GM21381 (cell line): ENCODE data around the gene DNM1L.

Experiments
- ATAC-seq: cut with Tn5 transposase; IDR thresholded peaks from one replicate; pipeline ENCODE4 v1.9.1; 2021; ENCODE audit warnings: mild to moderate bottlenecking, moderate library complexity; ENCODE audit not compliant: unreplicated experiment

DNM1L gene

GRCh38 chr12:32679091-32679919 lies at the start of gene DNM1L:
Gene DNM1L, plus strand, starts transcription at chr12:32679301. Its CDS starts 63 bp downstream, at chr12:32679364.
- ATAC-seq, result peak; percentile 94

GRCh38 chr12:32641287-32641901 lies 37.7 kb upstream of the DNM1L start:
- no peak for ATAC-seq

GRCh38 chr12:32644431-32644830 lies 34.7 kb upstream of the DNM1L start:
- no peak for ATAC-seq

GRCh38 chr12:32647275-32647674 lies 31.8 kb upstream of the DNM1L start:
- no peak for ATAC-seq

GRCh38 chr12:32650508-32650907 lies 28.6 kb upstream of the DNM1L start:
- ATAC-seq, result no peak

GRCh38 chr12:32651151-32651955 lies 27.7 kb upstream of the DNM1L start:
- no peak for ATAC-seq

- no peak for ATAC-seq
These were observed 27.2 kb upstream of the DNM1L start for GRCh38 chr12:32651956-32652210.

GRCh38 chr12:32659908-32660440 lies 19.1 kb upstream of the DNM1L start:
- ATAC-seq, result no peak

GRCh38 chr12:32661706-32662105 lies 17.4 kb upstream of the DNM1L start:
- ATAC-seq, result no peak

- ATAC-seq, result no peak
These were observed 16.4 kb upstream of the DNM1L start for GRCh38 chr12:32662665-32663064.

- no peak for ATAC-seq
These were observed 13.1 kb upstream of the DNM1L start for GRCh38 chr12:32666018-32666417.

- ATAC-seq, result no peak
These were observed 9.5 kb upstream of the DNM1L start for GRCh38 chr12:32669584-32669983.

- no peak for ATAC-seq
These were observed 6.9 kb upstream of the DNM1L start for GRCh38 chr12:32671930-32672780.

- peak; percentile 1 for ATAC-seq
These were observed 778 bp downstream of the DNM1L start for GRCh38 chr12:32679920-32680237.

- no peak for ATAC-seq
These were observed 1.7 kb downstream of the DNM1L start for GRCh38 chr12:32680787-32681186.

GRCh38 chr12:32681272-32681671 lies 2.2 kb downstream of the DNM1L start:
- ATAC-seq, result no peak

- ATAC-seq, result no peak
These were observed 7.2 kb downstream of the DNM1L start for GRCh38 chr12:32686340-32686739.

- no peak for ATAC-seq
These were observed 9.7 kb downstream of the DNM1L start for GRCh38 chr12:32688786-32689185.

GRCh38 chr12:32690927-32691326 lies 11.8 kb downstream of the DNM1L start:
- no peak for ATAC-seq

- ATAC-seq, result no peak
These were observed 13.3 kb downstream of the DNM1L start for GRCh38 chr12:32692358-32692757.

GRCh38 chr12:32693036-32693435 lies 13.9 kb downstream of the DNM1L start:
- no peak for ATAC-seq
